ENCODE data around the gene ZNF804B.

- TF ChIP-seq POLR2A (IDR thresholded peaks at IDR 0.05; ENCODE audit: low read length) = no peak
- no peak for TF ChIP-seq GATA1 (IDR thresholded peaks at IDR 0.05; ENCODE audit: low read depth, low read length)
These were observed 173.8 kb downstream of the ZNF804B start for GRCh38 chr7:88933285-88933684.
